Endothelial cell of umbilical vein (primary cell): ENCODE measurements around the gene CLBA1. TPM values are rescaled to one million over a fixed set of nuclear protein-coding genes. Genes with fewer than 3 reads are reported as not detected.

ENCODE experiments used
- BruUV-seq: library from RNA; stranded (reverse); fragments of 400-500 nt; replicated peaks from 2 replicates; lab custom pipeline; 2021; lab: Mats Ljungman, UMichigan
- CTCF ChIA-PET: fragments of 300-600, 350-600 bp; sonication (Branson Sonifier 250); formaldehyde crosslinking; loops from one replicate; lab custom pipeline; 2021; ENCODE audit warnings: antibody characterized with exemption, inconsistent platforms; lab: Charles Lee
- POLR2A ChIA-PET: fragments of 300-600, 350-600 bp; sonication (Branson Sonifier 250); formaldehyde crosslinking; loops from one replicate; lab custom pipeline; 2021; ENCODE audit warnings: antibody characterized with exemption, inconsistent platforms; lab: Charles Lee
- DNase-seq: peaks from one replicate; pipeline ENCODE4 v3.0.0-alpha.2; 2011; ENCODE audit warnings: low read depth, low spot score
- FAIRE-seq: peaks from 2 replicates; lab custom pipeline; 2011; peaks lifted over from hg19 to GRCh38; lab: Jason Lieb, UNC
- H2AFZ ChIP-seq: 2 replicates; pipeline ENCODE4 v1.6.0; 2012; ENCODE audit warnings: low read depth, low read length, control low read depth, inconsistent platforms
- H3K27ac ChIP-seq: 2 replicates; pipeline ENCODE4 v1.5.1; 2011; ENCODE audit warnings: low read depth, mild to moderate bottlenecking, control low read depth, low read length, moderate library complexity; ENCODE audit not compliant: insufficient read depth
- H3K27me3 ChIP-seq, 2 experiments: 2 replicates each; pipeline versions ENCODE4 v1.6.0 to v1.6.1; 2011; ENCODE audit warnings: low read length in 2 of 2, mixed read lengths in 1 of 2; ENCODE audit not compliant: control insufficient read depth in 2 of 2, insufficient read depth in 2 of 2
- H3K36me3 ChIP-seq, 2 experiments: 2 replicates in 1 of 2; 3 replicates in 1 of 2; pipeline ENCODE4 v1.5.1; 2011; ENCODE audit warnings: low read length in 2 of 2, mild to moderate bottlenecking in 1 of 2, moderate library complexity in 1 of 2; ENCODE audit not compliant: control insufficient read depth in 2 of 2, insufficient read depth in 2 of 2; ENCODE audit errors: extremely low read depth in 1 of 2
- H3K4me1 ChIP-seq: 3 replicates; pipeline ENCODE4 v1.5.1; 2011; ENCODE audit warnings: mild to moderate bottlenecking, low read length; ENCODE audit not compliant: control insufficient read depth, insufficient read depth; ENCODE audit errors: extremely low read depth
- H3K4me2 ChIP-seq: 2 replicates; pipeline ENCODE4 v1.6.1; 2011; ENCODE audit warnings: low read length, control low read depth, mixed read lengths; ENCODE audit not compliant: insufficient read depth
- H3K4me3 ChIP-seq, 3 experiments: fragments of 200-600 bp in 1 of 3; sonication (generic), shearing (Covaris generic) in 1 of 3; replicated peaks in 1 of 3; 2 replicates each; pipeline ENCODE4 v1.5.1; 2011 to 2016; ENCODE audit warnings: control low read depth in 3 of 3, low read length in 3 of 3, mild to moderate bottlenecking in 2 of 3, inconsistent platforms in 1 of 3, low read depth in 1 of 3, moderate library complexity in 1 of 3; ENCODE audit not compliant: insufficient read depth in 1 of 3
- H3K79me2 ChIP-seq: 2 replicates; pipeline ENCODE4 v1.6.0; 2012; ENCODE audit warnings: low read length, inconsistent platforms; ENCODE audit not compliant: control insufficient read depth, insufficient read depth
- H3K9ac ChIP-seq: replicated peaks from 2 replicates; pipeline ENCODE3; 2011; ENCODE audit warnings: low read length, control low read depth; ENCODE audit not compliant: insufficient read depth; ENCODE audit errors: extremely low read depth
- H3K9me1 ChIP-seq: replicated peaks from 3 replicates; pipeline ENCODE4 v1.6.0; 2011; ENCODE audit warnings: mild to moderate bottlenecking, low read length; ENCODE audit not compliant: control insufficient read depth, insufficient read depth; ENCODE audit errors: extremely low read depth
- H3K9me3 ChIP-seq: replicated peaks from 2 replicates; pipeline ENCODE4 v1.5.1; 2012; ENCODE audit warnings: low read length, inconsistent platforms; ENCODE audit not compliant: control insufficient read depth, insufficient read depth
- H4K20me1 ChIP-seq: replicated peaks from 2 replicates; pipeline ENCODE3; 2011; ENCODE audit warnings: mild to moderate bottlenecking, low read length; ENCODE audit not compliant: control insufficient read depth, insufficient read depth; ENCODE audit errors: extremely low read depth
- CTCF ChIP-seq, 2 donors: IDR thresholded peaks; 1 replicate in 1 of 2; 2 replicates in 1 of 2; pipeline ENCODE4 v1.5.1; 2011; ENCODE audit warnings: low read length in 2 of 2, mild to moderate bottlenecking in 2 of 2, moderate library complexity in 2 of 2, control low read depth in 1 of 2, inconsistent platforms in 1 of 2, low read depth in 1 of 2; ENCODE audit not compliant: insufficient read depth in 1 of 2; ENCODE audit errors: extremely low read depth in 1 of 2
- EZH2 ChIP-seq: IDR thresholded peaks from 2 replicates; pipeline ENCODE4 v1.6.1; 2012; ENCODE audit warnings: borderline replicate concordance, low read depth, mild to moderate bottlenecking, moderate library complexity, low read length, inconsistent platforms; ENCODE audit not compliant: severe bottlenecking
- FOS ChIP-seq: IDR thresholded peaks from 2 replicates; pipeline ENCODE4 v1.6.1; 2011; ENCODE audit warnings: mild to moderate bottlenecking, low read length, moderate library complexity, borderline replicate concordance; ENCODE audit not compliant: insufficient read depth
- GATA2 ChIP-seq: IDR thresholded peaks from 2 replicates; pipeline ENCODE4 v1.7.0; 2011; ENCODE audit warnings: low read depth, mild to moderate bottlenecking, moderate library complexity, mixed read lengths, low read length; ENCODE audit not compliant: insufficient read length, insufficient read depth
- JUN ChIP-seq: IDR thresholded peaks from 2 replicates; pipeline ENCODE4 v1.6.1; 2011; ENCODE audit warnings: borderline replicate concordance, low read depth; ENCODE audit not compliant: insufficient read length, insufficient read depth
- MAX ChIP-seq: IDR thresholded peaks from 2 replicates; pipeline ENCODE4 v1.6.1; 2011; ENCODE audit not compliant: insufficient read depth, insufficient read length
- MYC ChIP-seq: IDR thresholded peaks from one replicate; pipeline ENCODE4 v1.6.1; 2011; ENCODE audit warnings: mild to moderate bottlenecking, low read depth, low read length
- POLR2A ChIP-seq: IDR thresholded peaks from 2 replicates; pipeline ENCODE4 v1.6.1; 2012; ENCODE audit warnings: low read depth, mild to moderate bottlenecking, control low read depth, low read length
- POLR2AphosphoS5 ChIP-seq: IDR thresholded peaks from 2 replicates; pipeline ENCODE4 v1.6.1; 2012; ENCODE audit warnings: low read depth, mild to moderate bottlenecking, control low read depth, low read length, moderate library complexity; ENCODE audit not compliant: insufficient read depth
- dilution Hi-C: fragments of 300-500 bp; cut with MboI; formaldehyde crosslinking; loops from one replicate; pipeline ENCODE4 v1.15.0; 2019; ENCODE audit warnings: low sequenced_read_pairs; ENCODE audit not compliant: extremely low pct_ligation_motif_present
- intact Hi-C: fragments of 100-400 bp; cut with micrococcal nuclease; formaldehyde crosslinking; loops from one replicate; pipeline ENCODE4 v1.10.0; 2022
- polyA plus RNA-seq, 4 experiments: library from polyadenylated mRNA; depleted of rRNA in 3 of 4; stranded (reverse) in 3 of 4; unstranded in 1 of 4; fragments of >200 nt; gene quantifications; 2 replicates each; pipeline versions ENCODE4 v1.2.1 to v1.2.3, GENCODE V29; 2011 to 2012; ENCODE audit warnings: missing spikeins in 1 of 4
- total RNA-seq: library from RNA; stranded (reverse); gene quantifications from 2 replicates; pipeline ENCODE4 v1.2.3, GENCODE V29; 2021

Gene CLBA1
- total and polyA plus RNA-seq, 2 donors (not counting 3 experiments of a cell fraction or from before 2014, with no cell fraction given): 5.2 to 5.3 TPM

- no peak for FAIRE-seq
- no peak overlapping the region for H3K4me2 ChIP-seq
- H3K9me1 ChIP-seq: no peaks in the 10 kb centered on the region
- H3K27ac ChIP-seq: no peak overlapping the region
- no TSS peak for BruUV-seq
- CTCF ChIA-PET: interaction anchor here (0.8 to 3.0 kb wide), 3 partner anchors 20 to 48 kb away, joined by 3 to 10 read pairs (median 3); no protein-coding TSS in a partner anchor
- H3K27me3 ChIP-seq: no peaks in the 10 kb centered on the region
- DNase-seq: no peak
- no peaks in the 10 kb centered on the region for H4K20me1 ChIP-seq
- no peaks in the 10 kb centered on the region for H3K36me3 ChIP-seq
- intact Hi-C loops (no loop called here), dilution Hi-C loops (no loop called here)
- H2AFZ ChIP-seq: no peak overlapping the region
- H3K9me3 ChIP-seq: peaks cover 2% of the 10 kb centered on the region
- no peak overlapping the region for H3K4me3 ChIP-seq
- H3K4me1 ChIP-seq: peaks cover 52% of the 10 kb centered on the region
- no peak overlapping the region for H3K9ac ChIP-seq
- POLR2A ChIA-PET: interaction anchor here (1.2 kb wide), 1 partner anchor 12 kb away, joined by 3 read pairs; no protein-coding TSS in a partner anchor
- TF ChIP-seq MAX (no peak), POLR2A (no peak), JUN (no peak), EZH2 (no peak), GATA2 (no peak), FOS (no peak), CTCF (IDR thresholded peaks at IDR 0.05; ENCODE audit: extremely low read depth in 1 of 2, insufficient read depth in 1 of 2, low read depth in 1 of 2, low read length in 2 of 2) (no peak), POLR2AphosphoS5 (no peak), MYC (no peak)
- peaks cover 75% of the 10 kb centered on the region for H3K79me2 ChIP-seq
Observed at GRCh38 chr14:105018414-105018813, 32.8 kb downstream of the CLBA1 start.
